Measurements from ENCODE around the gene FAM167B. TPM values are rescaled to one million over a fixed set of nuclear protein-coding genes. Genes with fewer than 3 reads are reported as not detected.
"Not testable (repeated sequence)": the region's sequence is repeated elsewhere in the genome, so short reads cannot be mapped to it uniquely, and the experiment has no call there.

FAM167B gene
- total and polyA plus RNA-seq, 2 of the 4 experiments (the other 2 are of a cell fraction), result 0.18 to 0.53 TPM

DNA sequence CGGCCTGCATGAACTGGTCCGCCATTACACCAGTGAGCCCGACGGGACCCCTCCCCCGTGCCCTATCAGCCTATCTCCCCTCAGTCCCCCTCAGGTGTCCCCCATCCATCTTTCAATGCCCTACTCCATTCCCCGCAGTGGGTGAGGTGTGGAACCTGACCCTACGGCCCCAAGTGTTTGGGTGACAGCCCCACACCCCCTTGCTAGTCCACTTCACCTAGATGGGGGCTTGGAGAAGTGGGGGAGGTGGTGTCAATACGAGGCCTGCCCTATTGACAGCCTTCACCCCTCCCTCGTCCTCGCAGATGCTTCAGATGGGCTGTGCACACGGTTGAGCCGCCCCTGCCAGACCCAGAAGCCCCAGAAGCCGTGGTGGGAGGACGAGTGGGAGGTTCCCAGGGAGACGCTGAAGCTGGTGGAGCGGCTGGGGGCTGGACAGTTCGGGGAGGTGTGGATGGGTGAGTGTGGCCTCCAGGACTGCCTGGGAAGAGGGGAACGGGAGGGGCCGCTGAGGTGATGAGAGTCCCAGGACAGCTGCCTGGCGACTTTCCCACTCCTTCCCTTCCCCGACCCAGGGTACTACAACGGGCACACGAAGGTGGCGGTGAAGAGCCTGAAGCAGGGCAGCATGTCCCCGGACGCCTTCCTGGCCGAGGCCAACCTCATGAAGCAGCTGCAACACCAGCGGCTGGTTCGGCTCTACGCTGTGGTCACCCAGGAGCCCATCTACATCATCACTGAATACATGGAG lies 29.2 kb downstream of the FAM167B start:
- intact Hi-C loops (cut with micrococcal nuclease) (no loop called here), dilution Hi-C loops (cut with HindIII; ENCODE audit: low sequenced_read_pairs, unreplicated experiment) (no loop called here), in situ Hi-C loops (cut with MboI; ENCODE audit: low sequenced_read_pairs) (no loop called here)
- POLR2A ChIA-PET (ENCODE audit: unreplicated experiment), result no interaction called here
- Histone ChIP-seq H4K91ac (ENCODE audit: insufficient read depth, low read depth, low read length) (no peak overlapping the region), H3K56ac (ENCODE audit: extremely low read depth, insufficient read depth, low read length) (no peak overlapping the region), H3K27me3 (ENCODE audit: control insufficient read depth, insufficient read depth, low read length) (peaks cover 18% of the 10 kb centered on the region), H2BK15ac (ENCODE audit: low read depth, low read length) (no peak overlapping the region), H2AFZ (replicated peaks; ENCODE audit: low read length, poor library complexity) (no peak overlapping the region), H4K8ac (ENCODE audit: low read depth in 2 of 2, low read length in 2 of 2) (no peak overlapping the region), H3K9me1 (ENCODE audit: insufficient read depth, low read length) (0 out of 2 replicates have a peak, but pooled peaks cover 7% of the 10 kb centered on the region), H3K4ac (ENCODE audit: low read depth, low read length) (no peak overlapping the region), H3K27ac (ENCODE audit: insufficient read depth, low read length) (no peak overlapping the region), H3K4me1 (ENCODE audit: control insufficient read depth, insufficient read depth, low read length) (peaks cover 9% of the 10 kb centered on the region; the same call in 1 of the 2 replicates), H3K14ac (replicated peaks; ENCODE audit: low read depth, low read length) (no peak overlapping the region), H2BK5ac (ENCODE audit: low read depth, low read length, poor library complexity, severe bottlenecking) (no peak overlapping the region), H2AK9ac (replicated peaks; ENCODE audit: low read depth, low read length, poor library complexity) (no peak overlapping the region), H4K5ac (ENCODE audit: low read depth, low read length) (no peak overlapping the region), H3K9ac (ENCODE audit: low read depth, low read length) (no peak overlapping the region), H3K79me1 (ENCODE audit: low read depth in 1 of 2, low read length in 2 of 2) (no peaks in the 10 kb centered on the region), H3K4me2 (ENCODE audit: low read depth, low read length) (no peak overlapping the region), H3K18ac (ENCODE audit: low read depth, low read length) (no peak overlapping the region), H2BK20ac (ENCODE audit: low read depth, low read length) (no peak overlapping the region), H3K23ac (ENCODE audit: low read depth, low read length) (no peak overlapping the region), H3K4me3 (ENCODE audit: insufficient read depth, low read depth, low read length) (no peak overlapping the region), H3K9me3 (ENCODE audit: control insufficient read depth, insufficient read depth, low read length) (no peaks in the 10 kb centered on the region), H3K36me3 (ENCODE audit: control insufficient read depth, insufficient read depth, low read length) (no peaks in the 10 kb centered on the region), H2AK5ac (ENCODE audit: low read depth, low read length) (no peak overlapping the region), H4K20me1 (ENCODE audit: insufficient read depth, low read length) (no peaks in the 10 kb centered on the region), H2BK120ac (ENCODE audit: low read depth, low read length) (no peak overlapping the region)
- DNase-seq (no peak), ATAC-seq (ENCODE audit: low read depth) (no peak)
- WGBS, 2 experiments (ENCODE audit: extremely low coverage in 2 of 2, insufficient read length in 1 of 2), result 52% methylated on average over 5 of the region's 30 CpGs; no CpG with 5 or more reads in 1 of the 2 experiments
- CTCF ChIA-PET, result no interaction called here
- BruUV-seq (replicated peaks), result no TSS peak
- TF ChIP-seq RAD21 (IDR thresholded peaks at IDR 0.05; ENCODE audit: low read length), result no peak
- no peak for TF ChIP-seq USF2 (IDR thresholded peaks at IDR 0.05; ENCODE audit: low read depth, low read length)

- in situ Hi-C loops (cut with MboI; ENCODE audit: low sequenced_read_pairs); H3K9me1 ChIP-seq (ENCODE audit: insufficient read depth, low read length); H3K4me2 ChIP-seq (ENCODE audit: low read depth, low read length); H2AK5ac ChIP-seq (ENCODE audit: low read depth, low read length); H3K27me3 ChIP-seq (ENCODE audit: control insufficient read depth, insufficient read depth, low read length); CTCF ChIA-PET; ATAC-seq (ENCODE audit: low read depth); H4K5ac ChIP-seq (ENCODE audit: low read depth, low read length); H2BK120ac ChIP-seq (ENCODE audit: low read depth, low read length); H2BK5ac ChIP-seq (ENCODE audit: low read depth, low read length, poor library complexity, severe bottlenecking); H4K91ac ChIP-seq (ENCODE audit: insufficient read depth, low read depth, low read length); H4K8ac ChIP-seq (ENCODE audit: low read depth in 2 of 2, low read length in 2 of 2); H3K4me1 ChIP-seq (ENCODE audit: control insufficient read depth, insufficient read depth, low read length); POLR2A ChIA-PET (ENCODE audit: unreplicated experiment); H2BK20ac ChIP-seq (ENCODE audit: low read depth, low read length); H2AK9ac ChIP-seq (replicated peaks; ENCODE audit: low read depth, low read length, poor library complexity); H3K18ac ChIP-seq (ENCODE audit: low read depth, low read length); H3K4ac ChIP-seq (ENCODE audit: low read depth, low read length); dilution Hi-C loops (cut with HindIII; ENCODE audit: low sequenced_read_pairs, unreplicated experiment); H3K9me3 ChIP-seq (ENCODE audit: control insufficient read depth, insufficient read depth, low read length); intact Hi-C loops (cut with micrococcal nuclease); H3K14ac ChIP-seq (replicated peaks; ENCODE audit: low read depth, low read length); H3K4me3 ChIP-seq (ENCODE audit: insufficient read depth, low read depth, low read length); H3K9ac ChIP-seq (ENCODE audit: low read depth, low read length); H3K56ac ChIP-seq (ENCODE audit: extremely low read depth, insufficient read depth, low read length); H2BK15ac ChIP-seq (ENCODE audit: low read depth, low read length); H3K36me3 ChIP-seq (ENCODE audit: control insufficient read depth, insufficient read depth, low read length); H3K79me1 ChIP-seq (ENCODE audit: low read depth in 1 of 2, low read length in 2 of 2); H3K23ac ChIP-seq (ENCODE audit: low read depth, low read length); H2AFZ ChIP-seq (replicated peaks; ENCODE audit: low read length, poor library complexity); BruUV-seq (replicated peaks); DNase-seq; H3K27ac ChIP-seq (ENCODE audit: insufficient read depth, low read length); H4K20me1 ChIP-seq (ENCODE audit: insufficient read depth, low read length): not testable (repeated sequence)
- no CpG with 5 or more reads among the region's 8 CpGs for WGBS, 2 experiments (ENCODE audit: extremely low coverage in 2 of 2, insufficient read length in 1 of 2)
These were observed 37.8 kb downstream of the FAM167B start for GRCh38 chr1:32284777-32285176.

All from IMR-90 (cell line).